HepG2 (cell line): ENCODE results near the gene DEPDC5. TPM values are rescaled to one million over a fixed set of nuclear protein-coding genes. Genes with fewer than 3 reads are reported as not detected.

Experiments used
- ATAC-seq: fragments of 200-7000 bp; cut with Tn5 transposase; 3 replicates; pipeline ENCODE4 v1.9.1; 2020; ENCODE audit warnings: mild to moderate bottlenecking, moderate library complexity
- BruUV-seq: library from RNA; stranded (reverse); fragments of 400-500 nt; replicated peaks from 2 replicates; lab custom pipeline; 2021; lab: Mats Ljungman, UMichigan
- CTCF ChIA-PET: fragments of 300-600 bp; formaldehyde crosslinking; extraction: SDS; loops from one replicate; lab custom pipeline; 2021; ENCODE audit warnings: low total read pairs, inconsistent platforms, low intra/inter-chr PET ratio; lab: Yijun Ruan, JAX
- POLR2A ChIA-PET: fragments of 350-600 bp; sonication (Branson Sonifier 250); formaldehyde crosslinking; loops from one replicate; lab custom pipeline; 2020; ENCODE audit warnings: antibody characterized with exemption, inconsistent platforms; lab: Yijun Ruan, JAX
- DNase-seq: peaks from one replicate; pipeline ENCODE4 v3.0.0-alpha.2; 2015; ENCODE audit warnings: low spot score
- FAIRE-seq: peaks from 3 replicates; lab custom pipeline; 2011; peaks lifted over from hg19 to GRCh38; lab: Jason Lieb, UNC
- H2AFZ ChIP-seq: one replicate; pipeline ENCODE4 v1.6.1; 2011; ENCODE audit warnings: low read length, inconsistent platforms
- H3K27ac ChIP-seq: fragments of 300-600 bp; 3 replicates; pipeline ENCODE4 v1.8.0; 2011; ENCODE audit warnings: mixed run types, mild to moderate bottlenecking, mixed read lengths, low read length, inconsistent platforms; ENCODE audit not compliant: insufficient read depth; ENCODE audit errors: extremely low read length
- H3K27me3 ChIP-seq, 2 experiments: fragments of 200-600 bp in 1 of 2; 2 replicates in 1 of 2; 3 replicates in 1 of 2; pipeline versions ENCODE4 v1.6.0 to v1.8.0; 2011; ENCODE audit warnings: low read length in 2 of 2, mild to moderate bottlenecking in 2 of 2, moderate library complexity in 2 of 2, inconsistent platforms in 1 of 2; ENCODE audit not compliant: insufficient read depth in 2 of 2, control insufficient read depth in 1 of 2
- H3K36me3 ChIP-seq, 2 experiments: fragments of 200-600 bp in 1 of 2; replicated peaks in 1 of 2; 2 replicates in 1 of 2; 3 replicates in 1 of 2; pipeline versions ENCODE4 v1.5.1 to v1.8.0; 2011; ENCODE audit warnings: low read length in 2 of 2, inconsistent platforms in 1 of 2; ENCODE audit not compliant: insufficient read depth in 2 of 2, control insufficient read depth in 1 of 2
- H3K4me1 ChIP-seq: 2 replicates; pipeline ENCODE4 v1.5.1; 2012; ENCODE audit warnings: low read length, inconsistent platforms; ENCODE audit not compliant: insufficient read depth
- H3K4me2 ChIP-seq: 2 replicates; pipeline ENCODE4 v1.6.0; 2011; ENCODE audit warnings: low read depth, low read length, inconsistent platforms
- H3K4me3 ChIP-seq, 3 experiments: fragments of 200-600 bp in 1 of 3; sonication (generic), shearing (Covaris generic) in 1 of 3; replicated peaks in 1 of 3; 2 replicates each; pipeline ENCODE4 v1.5.1; 2011 to 2016; ENCODE audit warnings: low read length in 3 of 3, inconsistent platforms in 2 of 3, low read depth in 2 of 3, mild to moderate bottlenecking in 2 of 3, control low read depth in 1 of 3, mixed read lengths in 1 of 3; ENCODE audit not compliant: insufficient read depth in 1 of 3
- H3K79me2 ChIP-seq: one replicate; pipeline ENCODE4 v1.6.1; 2011; ENCODE audit warnings: low read length, inconsistent platforms; ENCODE audit not compliant: insufficient read depth
- H3K9ac ChIP-seq: 2 replicates; pipeline ENCODE4 v1.6.0; 2011; ENCODE audit warnings: mild to moderate bottlenecking, low read depth, low read length, inconsistent platforms; ENCODE audit not compliant: insufficient read depth
- H3K9me3 ChIP-seq: 2 replicates; pipeline ENCODE4 v1.5.1; 2012; ENCODE audit warnings: mild to moderate bottlenecking, low read length
- H4K20me1 ChIP-seq: 2 replicates; pipeline ENCODE4 v1.6.0; 2011; ENCODE audit warnings: inconsistent platforms, mild to moderate bottlenecking, low read length, moderate library complexity; ENCODE audit not compliant: insufficient read depth
- CREM ChIP-seq, 2 experiments: sonication (generic) in 1 of 2; formaldehyde crosslinking in 1 of 2; IDR thresholded peaks; 2 replicates each; pipeline versions ENCODE4 v1.4.0 to v1.6.1; 2016 to 2020; ENCODE audit warnings: antibody characterized with exemption in 1 of 2, mild to moderate bottlenecking in 1 of 2, missing genetic modification reagents in 1 of 2
- GATAD2A ChIP-seq: IDR thresholded peaks from 2 replicates; pipeline ENCODE4 v1.6.1; 2016
- NFKB2 ChIP-seq: sonication (generic); formaldehyde crosslinking; IDR thresholded peaks from 2 replicates; pipeline ENCODE4 v1.4.0; 2020; ENCODE audit warnings: missing genetic modification reagents, borderline replicate concordance
- PHF5A ChIP-seq: IDR thresholded peaks from one replicate; pipeline ENCODE4 v1.6.1; 2018; ENCODE audit warnings: low read depth, missing genetic modification reagents; ENCODE audit not compliant: unreplicated experiment
- PITX1 ChIP-seq: sonication (generic); formaldehyde crosslinking; IDR thresholded peaks from 2 replicates; pipeline ENCODE4 v1.5.1; 2020; ENCODE audit warnings: mild to moderate bottlenecking, missing genetic modification reagents
- ZBTB21 ChIP-seq: sonication (generic); formaldehyde crosslinking; IDR thresholded peaks from 2 replicates; pipeline ENCODE4 v1.4.0; 2020; ENCODE audit warnings: missing genetic modification reagents
- WGBS: methylation state at CpG from one replicate; pipeline ENCODE4 v1.1.6; 2017; ENCODE audit warnings: low lambda C conversion rate; 5-methylcytosine and 5-hydroxymethylcytosine counted together
- in situ Hi-C: cut with HindIII; loops from 2 replicates; pipeline ENCODE4 v1.10.0; 2017; ENCODE audit warnings: low pct_unique_long_range_greater_than_20kb; ENCODE audit not compliant: extremely low pct_ligation_motif_present
- intact Hi-C: fragments of 100-400 bp; cut with micrococcal nuclease; formaldehyde crosslinking; loops from one replicate; pipeline ENCODE4 v1.10.0; 2022; ENCODE audit not compliant: unreplicated experiment
- polyA plus RNA-seq, 8 experiments: library from polyadenylated mRNA; depleted of rRNA in 3 of 8; stranded (reverse) in 7 of 8; unstranded in 1 of 8; fragments of >200 nt; fragmentation: Illumina TruSeq in 4 of 8; extraction: Trizol in 4 of 8; gene quantifications; 2 replicates each; pipeline versions ENCODE4 v1.2.1 to v1.2.3, GENCODE V29; 2011 to 2016; ENCODE audit warnings: low read depth in 4 of 8, missing spikeins in 1 of 8, mixed read lengths in 1 of 8; ENCODE audit not compliant: insufficient read depth in 1 of 8
- total RNA-seq, 5 experiments: library from RNA; depleted of rRNA; stranded (reverse); fragments of >200 nt; fragmentation: Illumina TruSeq; extraction: Trizol; gene quantifications; 2 replicates each; pipeline ENCODE4 v1.2.3, GENCODE V29; 2016; ENCODE audit warnings: low read depth in 1 of 5
- TF ChIP-seq, protein P1 (sequence below): fragments of 450-650 bp; IDR thresholded peaks from 2 replicates; pipeline ENCODE4 v1.6.1; 2016

The DEPDC5 gene
- total and polyA plus RNA-seq, 2 of the 13 experiments (the other 11 are each of a cell fraction or from before 2014, with no cell fraction given): 9.8 to 12.4 TPM

GRCh38 chr22:31871480-31871879, 117.7 kb downstream of the DEPDC5 start:
- ChIA-PET CTCF (interaction anchor here (1.4 kb wide), 1 partner anchor 75 kb away, joined by 9 read pairs; no protein-coding TSS in a partner anchor), POLR2A (no interaction called here)
- Histone ChIP-seq H3K27ac (no peak overlapping the region), H2AFZ (no peak overlapping the region), H3K36me3 (peaks cover 6 to 17% of the 10 kb centered on the region in 2 experiments; a peak in 4 of 5 replicates), H3K4me1 (no peaks in the 10 kb centered on the region), H4K20me1 (no peaks in the 10 kb centered on the region), H3K9ac (no peak overlapping the region), H3K27me3 (no peaks in the 10 kb centered on the region), H3K4me3 (no peak overlapping the region), H3K4me2 (no peak overlapping the region), H3K9me3 (no peaks in the 10 kb centered on the region), H3K79me2 (no peaks in the 10 kb centered on the region)
- no peak for FAIRE-seq
- intact Hi-C loops (no loop called here), in situ Hi-C loops (loop anchor here (5.0 kb wide), 1 partner anchor 76 kb away; no protein-coding TSS in a partner anchor)
- ATAC-seq: no peak
- TF ChIP-seq PITX1 (CRISPR knock-in tag): no peak
- TF ChIP-seq GATAD2A (CRISPR knock-in tag): no peak
- no peak for TF ChIP-seq NFKB2 (CRISPR knock-in tag)
- TF ChIP-seq ZBTB21 (CRISPR knock-in tag): no peak
- TF ChIP-seq, protein P1, sequence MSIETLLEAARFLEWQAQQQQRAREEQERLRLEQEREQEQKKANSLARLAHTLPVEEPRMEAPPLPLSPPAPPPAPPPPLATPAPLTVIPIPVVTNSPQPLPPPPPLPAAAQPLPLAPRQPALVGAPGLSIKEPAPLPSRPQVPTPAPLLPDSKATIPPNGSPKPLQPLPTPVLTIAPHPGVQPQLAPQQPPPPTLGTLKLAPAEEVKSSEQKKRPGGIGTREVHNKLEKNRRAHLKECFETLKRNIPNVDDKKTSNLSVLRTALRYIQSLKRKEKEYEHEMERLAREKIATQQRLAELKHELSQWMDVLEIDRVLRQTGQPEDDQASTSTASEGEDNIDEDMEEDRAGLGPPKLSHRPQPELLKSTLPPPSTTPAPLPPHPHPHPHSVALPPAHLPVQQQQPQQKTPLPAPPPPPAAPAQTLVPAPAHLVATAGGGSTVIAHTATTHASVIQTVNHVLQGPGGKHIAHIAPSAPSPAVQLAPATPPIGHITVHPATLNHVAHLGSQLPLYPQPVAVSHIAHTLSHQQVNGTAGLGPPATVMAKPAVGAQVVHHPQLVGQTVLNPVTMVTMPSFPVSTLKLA: no peak
- TF ChIP-seq PHF5A (CRISPR knock-in tag): no peak
- TF ChIP-seq CREM (IDR thresholded peaks at IDR 0.05): no peak
- TF ChIP-seq CREM (CRISPR knock-in tag; IDR thresholded peaks at IDR 0.05): no peak
- no peak for DNase-seq
- no TSS peak for BruUV-seq
- 97% methylated on average over 4 of the region's 4 CpGs for WGBS
